ENCODE results near the gene SUPT3H. TPM values are rescaled to one million over a fixed set of nuclear protein-coding genes. Genes with fewer than 3 reads are reported as not detected.

Gene SUPT3H
- total RNA-seq, 1 experiment from 2014 or later: 3.6 TPM

- no TSS peak for BruUV-seq (replicated peaks)
- no peaks in the 10 kb centered on the region for H3F3A ChIP-seq (ENCODE audit: low read length, unreplicated experiment)
These were observed 251.7 kb downstream of the SUPT3H start for GRCh38 chr6:45126033-45126432.

GRCh38 chr6:45123023-45123422 is 254.7 kb downstream of the SUPT3H start:
- Histone ChIP-seq H3K27me3 (ENCODE audit: low read length) (no peaks in the 10 kb centered on the region), H3K79me2 (ENCODE audit: low read length) (no peaks in the 10 kb centered on the region), H4K20me1 (ENCODE audit: low read length) (no peaks in the 10 kb centered on the region), H3K9me3 (ENCODE audit: low read length) (no peaks in the 10 kb centered on the region), H3K4me1 (ENCODE audit: insufficient read depth, low read length) (no peaks in the 10 kb centered on the region), H3K4me3 (ENCODE audit: low read length) (no peak overlapping the region), H3K9ac (ENCODE audit: low read length) (no peak overlapping the region), H3K4me2 (ENCODE audit: low read length) (no peak overlapping the region), H3F3A (ENCODE audit: low read length, unreplicated experiment) (no peaks in the 10 kb centered on the region), H3K36me3 (ENCODE audit: low read depth, low read length) (no peaks in the 10 kb centered on the region), H3K27ac (ENCODE audit: low read length) (no peak overlapping the region), H2AFZ (ENCODE audit: low read length) (no peak overlapping the region), H3K9me2 (replicated peaks; ENCODE audit: low read length) (no peaks in the 10 kb centered on the region)
- no TSS peak for BruUV-seq (replicated peaks)
- ATAC-seq (no peak), DNase-seq (no peak)
- intact Hi-C loops (cut with micrococcal nuclease): no loop called here
- TF ChIP-seq EZH2 (IDR thresholded peaks at IDR 0.05; ENCODE audit: low read length, unreplicated experiment) (no peak), CTCF (conservative IDR thresholded peaks at IDR 0.05; ENCODE audit: low read depth, low read length) (no peak), EZH2phosphoT487 (IDR thresholded peaks at IDR 0.05; ENCODE audit: borderline replicate concordance, low read length) (no peak)
- ChIA-PET POLR2A (ENCODE audit: unreplicated experiment) (no interaction called here), CTCF (no interaction called here)

More at GRCh38 chr6:45126033-45126432, 251.7 kb downstream of the SUPT3H start:
- Histone ChIP-seq H3K4me1 (ENCODE audit: insufficient read depth, low read length) (no peaks in the 10 kb centered on the region), H3K4me3 (ENCODE audit: low read length) (no peak overlapping the region), H3K27me3 (ENCODE audit: low read length) (no peaks in the 10 kb centered on the region), H2AFZ (ENCODE audit: low read length) (no peak overlapping the region), H3K36me3 (ENCODE audit: low read depth, low read length) (no peaks in the 10 kb centered on the region), H3K79me2 (ENCODE audit: low read length) (no peaks in the 10 kb centered on the region), H3K4me2 (ENCODE audit: low read length) (no peak overlapping the region), H3K9ac (ENCODE audit: low read length) (no peak overlapping the region), H4K20me1 (ENCODE audit: low read length) (no peaks in the 10 kb centered on the region), H3K9me3 (ENCODE audit: low read length) (no peaks in the 10 kb centered on the region), H3K27ac (ENCODE audit: low read length) (no peak overlapping the region), H3K9me2 (replicated peaks; ENCODE audit: low read length) (no peaks in the 10 kb centered on the region)
- no peak for DNase-seq
- ATAC-seq: no peak
- TF ChIP-seq EZH2 (IDR thresholded peaks at IDR 0.05; ENCODE audit: low read length, unreplicated experiment) (no peak), CTCF (conservative IDR thresholded peaks at IDR 0.05; ENCODE audit: low read depth, low read length) (no peak), EZH2phosphoT487 (IDR thresholded peaks at IDR 0.05; ENCODE audit: borderline replicate concordance, low read length) (no peak)
- ChIA-PET CTCF (no interaction called here), POLR2A (ENCODE audit: unreplicated experiment) (no interaction called here)
- intact Hi-C loops (cut with micrococcal nuclease): no loop called here

GRCh38 chr6:45118754-45119153 is 259.0 kb downstream of the SUPT3H start:
- H3K79me2 ChIP-seq (ENCODE audit: low read length): no peaks in the 10 kb centered on the region

More at GRCh38 chr6:45118754-45119153, 259.0 kb downstream of the SUPT3H start:
- Histone ChIP-seq H3K4me2 (ENCODE audit: low read length) (no peak overlapping the region), H3K27ac (ENCODE audit: low read length) (no peak overlapping the region), H3K9me2 (replicated peaks; ENCODE audit: low read length) (no peaks in the 10 kb centered on the region), H4K20me1 (ENCODE audit: low read length) (no peaks in the 10 kb centered on the region), H3F3A (ENCODE audit: low read length, unreplicated experiment) (no peaks in the 10 kb centered on the region), H3K36me3 (ENCODE audit: low read depth, low read length) (no peaks in the 10 kb centered on the region), H3K4me1 (ENCODE audit: insufficient read depth, low read length) (peaks cover 17% of the 10 kb centered on the region), H3K4me3 (ENCODE audit: low read length) (no peak overlapping the region), H2AFZ (ENCODE audit: low read length) (no peak overlapping the region), H3K9ac (ENCODE audit: low read length) (no peak overlapping the region), H3K9me3 (ENCODE audit: low read length) (no peaks in the 10 kb centered on the region), H3K27me3 (ENCODE audit: low read length) (no peaks in the 10 kb centered on the region)
- no peak for ATAC-seq
- ChIA-PET POLR2A (ENCODE audit: unreplicated experiment) (no interaction called here), CTCF (no interaction called here)
- DNase-seq: no peak
- BruUV-seq (replicated peaks): no TSS peak
- intact Hi-C loops (cut with micrococcal nuclease): no loop called here
- TF ChIP-seq EZH2 (IDR thresholded peaks at IDR 0.05; ENCODE audit: low read length, unreplicated experiment) (no peak), CTCF (conservative IDR thresholded peaks at IDR 0.05; ENCODE audit: low read depth, low read length) (no peak), EZH2phosphoT487 (IDR thresholded peaks at IDR 0.05; ENCODE audit: borderline replicate concordance, low read length) (no peak)

All from PC-3 (cell line).